GM12878 (cell line): ENCODE data around the gene SLC15A3. TPM values are rescaled to one million over a fixed set of nuclear protein-coding genes. Genes with fewer than 3 reads are reported as not detected.

ENCODE experiments used
- CEBPZ ChIP-seq: fragments of 150-350 bp; IDR thresholded peaks from 2 replicates; pipeline ENCODE4 v1.6.1; 2016; ENCODE audit warnings: low read depth, low read length
- DPF2 ChIP-seq: fragments of 450-650 bp; IDR thresholded peaks from 2 replicates; pipeline ENCODE4 v1.6.1; 2017; ENCODE audit warnings: mild to moderate bottlenecking
- EED ChIP-seq: sonication (generic); IDR thresholded peaks from 2 replicates; pipeline ENCODE4 v1.6.1; 2016; ENCODE audit warnings: antibody characterized with exemption, low read depth
- NR2C2 ChIP-seq: IDR thresholded peaks from 2 replicates; pipeline ENCODE4 v1.6.1; 2011; ENCODE audit warnings: borderline replicate concordance, low read depth; ENCODE audit not compliant: control insufficient read depth, insufficient read length
- NRF1 ChIP-seq: conservative IDR thresholded peaks from 2 replicates; pipeline ENCODE4 v1.6.1; 2011; ENCODE audit warnings: mild to moderate bottlenecking, low read depth, low read length, improper control_type of control experiment
- RBBP5 ChIP-seq: fragments of 200-600 bp; sonication (generic); conservative IDR thresholded peaks from 2 replicates; pipeline ENCODE4 v1.6.1; 2016
- RFX5 ChIP-seq: IDR thresholded peaks from 2 replicates; pipeline ENCODE4 v1.6.1; 2011; ENCODE audit warnings: low read depth, low read length, improper control_type of control experiment
- SREBF1 ChIP-seq: IDR thresholded peaks from 2 replicates; pipeline ENCODE4 v1.6.1; 2012; ENCODE audit warnings: mild to moderate bottlenecking, low read length
- SREBF2 ChIP-seq: IDR thresholded peaks from 2 replicates; pipeline ENCODE4 v1.6.1; 2012; ENCODE audit warnings: mild to moderate bottlenecking, low read length
- SUZ12 ChIP-seq: fragments of 200-600 bp; sonication (generic); IDR thresholded peaks from one replicate; pipeline ENCODE4 v1.6.1; 2018; ENCODE audit warnings: antibody characterized with exemption, mild to moderate bottlenecking; ENCODE audit not compliant: unreplicated experiment
- WRNIP1 ChIP-seq: IDR thresholded peaks from 2 replicates; pipeline ENCODE4 v1.6.1; 2011; ENCODE audit warnings: low read depth, low read length, improper control_type of control experiment, borderline replicate concordance
- ZBED1 ChIP-seq: IDR thresholded peaks from 2 replicates; pipeline ENCODE4 v1.6.1; 2016; ENCODE audit warnings: borderline replicate concordance
- ZNF24 ChIP-seq: fragments of 450-650 bp; IDR thresholded peaks from 2 replicates; pipeline ENCODE4 v1.6.1; 2017; ENCODE audit warnings: antibody characterized with exemption, mild to moderate bottlenecking
- ZSCAN29 ChIP-seq: fragments of 450-650 bp; IDR thresholded peaks from 2 replicates; pipeline ENCODE4 v1.6.1; 2017; ENCODE audit warnings: mild to moderate bottlenecking, moderate library complexity
- polyA plus RNA-seq, 11 experiments: library from polyadenylated mRNA; depleted of rRNA in 4 of 11; unstranded in 6 of 11; stranded (reverse) in 5 of 11; fragments of >200 nt; fragmentation: Nextera tagmentation in 4 of 11; fragmentation: Illumina TruSeq in 1 of 11; extraction: Ambion mirVana in 4 of 11; extraction: Trizol in 1 of 11; gene quantifications; 1 replicate in 1 of 11; 2 replicates in 10 of 11; pipeline versions ENCODE4 v1.2.1 to v1.2.3, GENCODE V29; 2011 to 2016; ENCODE audit warnings: inconsistent platforms in 2 of 11, missing spikeins in 2 of 11, low read depth in 1 of 11
- total RNA-seq, 4 experiments: library from RNA; depleted of rRNA in 3 of 4; stranded (reverse); fragments of >200 nt in 3 of 4; fragmentation: Illumina TruSeq in 1 of 4; extraction: Trizol in 1 of 4; gene quantifications; 2 replicates each; pipeline versions ENCODE4 v1.2.1 to v1.2.3, GENCODE V29; 2013 to 2021
- TF ChIP-seq, protein P1 (sequence below): fragments of 450-650 bp; formaldehyde crosslinking; IDR thresholded peaks from 2 replicates; pipeline ENCODE4 v1.5.0; 2022; ENCODE audit warnings: mild to moderate bottlenecking, missing genetic modification characterization
- TF ChIP-seq, protein P2 (sequence below): IDR thresholded peaks from 2 replicates; pipeline ENCODE4 v1.6.1; 2011; ENCODE audit warnings: low read depth, mild to moderate bottlenecking, low read length, moderate library complexity, borderline replicate concordance; ENCODE audit errors: extremely low read depth
- TF ChIP-seq, protein P3 (sequence below): fragments of 450-650 bp; IDR thresholded peaks from 2 replicates; pipeline ENCODE4 v1.6.1; 2016; ENCODE audit warnings: mild to moderate bottlenecking, moderate library complexity, borderline replicate concordance
- TF ChIP-seq, protein P4 (sequence below): IDR thresholded peaks from 2 replicates; pipeline ENCODE4 v1.6.1; 2011; ENCODE audit warnings: borderline replicate concordance, low read depth, mild to moderate bottlenecking, moderate library complexity, low read length; ENCODE audit not compliant: insufficient read depth, poor library complexity, severe bottlenecking

Gene SLC15A3
- total and polyA plus RNA-seq, 10 of the 15 experiments (the other 5 are each of a cell fraction or from before 2014, with no cell fraction given) = 17.7 to 102 (median 55.8) TPM

GRCh38 chr11:60910281-60910687, 41.7 kb downstream of the SLC15A3 start (continued):
- TF ChIP-seq, protein P1, sequence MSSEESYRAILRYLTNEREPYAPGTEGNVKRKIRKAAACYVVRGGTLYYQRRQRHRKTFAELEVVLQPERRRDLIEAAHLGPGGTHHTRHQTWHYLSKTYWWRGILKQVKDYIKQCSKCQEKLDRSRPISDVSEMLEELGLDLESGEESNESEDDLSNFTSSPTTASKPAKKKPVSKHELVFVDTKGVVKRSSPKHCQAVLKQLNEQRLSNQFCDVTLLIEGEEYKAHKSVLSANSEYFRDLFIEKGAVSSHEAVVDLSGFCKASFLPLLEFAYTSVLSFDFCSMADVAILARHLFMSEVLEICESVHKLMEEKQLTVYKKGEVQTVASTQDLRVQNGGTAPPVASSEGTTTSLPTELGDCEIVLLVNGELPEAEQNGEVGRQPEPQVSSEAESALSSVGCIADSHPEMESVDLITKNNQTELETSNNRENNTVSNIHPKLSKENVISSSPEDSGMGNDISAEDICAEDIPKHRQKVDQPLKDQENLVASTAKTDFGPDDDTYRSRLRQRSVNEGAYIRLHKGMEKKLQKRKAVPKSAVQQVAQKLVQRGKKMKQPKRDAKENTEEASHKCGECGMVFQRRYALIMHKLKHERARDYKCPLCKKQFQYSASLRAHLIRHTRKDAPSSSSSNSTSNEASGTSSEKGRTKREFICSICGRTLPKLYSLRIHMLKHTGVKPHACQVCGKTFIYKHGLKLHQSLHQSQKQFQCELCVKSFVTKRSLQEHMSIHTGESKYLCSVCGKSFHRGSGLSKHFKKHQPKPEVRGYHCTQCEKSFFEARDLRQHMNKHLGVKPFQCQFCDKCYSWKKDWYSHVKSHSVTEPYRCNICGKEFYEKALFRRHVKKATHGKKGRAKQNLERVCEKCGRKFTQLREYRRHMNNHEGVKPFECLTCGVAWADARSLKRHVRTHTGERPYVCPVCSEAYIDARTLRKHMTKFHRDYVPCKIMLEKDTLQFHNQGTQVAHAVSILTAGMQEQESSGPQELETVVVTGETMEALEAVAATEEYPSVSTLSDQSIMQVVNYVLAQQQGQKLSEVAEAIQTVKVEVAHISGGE = no peak
- TF ChIP-seq, protein P2, sequence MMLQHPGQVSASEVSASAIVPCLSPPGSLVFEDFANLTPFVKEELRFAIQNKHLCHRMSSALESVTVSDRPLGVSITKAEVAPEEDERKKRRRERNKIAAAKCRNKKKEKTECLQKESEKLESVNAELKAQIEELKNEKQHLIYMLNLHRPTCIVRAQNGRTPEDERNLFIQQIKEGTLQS = no peak
- TF ChIP-seq ZBED1 = peak; percentile 60; the same call in 1 of the 2 replicates
- no peak; the same call in 1 of the 2 replicates for TF ChIP-seq ZNF24
- TF ChIP-seq SREBF1 = no peak
- peak; percentile 97 for TF ChIP-seq DPF2
- TF ChIP-seq ZSCAN29 = peak; percentile 70; the same call in 1 of the 2 replicates
- TF ChIP-seq SREBF2 = no peak
- no peak for TF ChIP-seq SUZ12
- TF ChIP-seq NRF1 = no peak
- no peak for TF ChIP-seq CEBPZ
- no peak for TF ChIP-seq WRNIP1
- no peak for TF ChIP-seq NR2C2
- TF ChIP-seq, protein P3, sequence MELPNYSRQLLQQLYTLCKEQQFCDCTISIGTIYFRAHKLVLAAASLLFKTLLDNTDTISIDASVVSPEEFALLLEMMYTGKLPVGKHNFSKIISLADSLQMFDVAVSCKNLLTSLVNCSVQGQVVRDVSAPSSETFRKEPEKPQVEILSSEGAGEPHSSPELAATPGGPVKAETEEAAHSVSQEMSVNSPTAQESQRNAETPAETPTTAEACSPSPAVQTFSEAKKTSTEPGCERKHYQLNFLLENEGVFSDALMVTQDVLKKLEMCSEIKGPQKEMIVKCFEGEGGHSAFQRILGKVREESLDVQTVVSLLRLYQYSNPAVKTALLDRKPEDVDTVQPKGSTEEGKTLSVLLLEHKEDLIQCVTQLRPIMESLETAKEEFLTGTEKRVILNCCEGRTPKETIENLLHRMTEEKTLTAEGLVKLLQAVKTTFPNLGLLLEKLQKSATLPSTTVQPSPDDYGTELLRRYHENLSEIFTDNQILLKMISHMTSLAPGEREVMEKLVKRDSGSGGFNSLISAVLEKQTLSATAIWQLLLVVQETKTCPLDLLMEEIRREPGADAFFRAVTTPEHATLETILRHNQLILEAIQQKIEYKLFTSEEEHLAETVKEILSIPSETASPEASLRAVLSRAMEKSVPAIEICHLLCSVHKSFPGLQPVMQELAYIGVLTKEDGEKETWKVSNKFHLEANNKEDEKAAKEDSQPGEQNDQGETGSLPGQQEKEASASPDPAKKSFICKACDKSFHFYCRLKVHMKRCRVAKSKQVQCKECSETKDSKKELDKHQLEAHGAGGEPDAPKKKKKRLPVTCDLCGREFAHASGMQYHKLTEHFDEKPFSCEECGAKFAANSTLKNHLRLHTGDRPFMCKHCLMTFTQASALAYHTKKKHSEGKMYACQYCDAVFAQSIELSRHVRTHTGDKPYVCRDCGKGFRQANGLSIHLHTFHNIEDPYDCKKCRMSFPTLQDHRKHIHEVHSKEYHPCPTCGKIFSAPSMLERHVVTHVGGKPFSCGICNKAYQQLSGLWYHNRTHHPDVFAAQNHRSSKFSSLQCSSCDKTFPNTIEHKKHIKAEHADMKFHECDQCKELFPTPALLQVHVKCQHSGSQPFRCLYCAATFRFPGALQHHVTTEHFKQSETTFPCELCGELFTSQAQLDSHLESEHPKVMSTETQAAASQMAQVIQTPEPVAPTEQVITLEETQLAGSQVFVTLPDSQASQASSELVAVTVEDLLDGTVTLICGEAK = no peak; the same call in 1 of the 2 replicates
- TF ChIP-seq, protein P4, sequence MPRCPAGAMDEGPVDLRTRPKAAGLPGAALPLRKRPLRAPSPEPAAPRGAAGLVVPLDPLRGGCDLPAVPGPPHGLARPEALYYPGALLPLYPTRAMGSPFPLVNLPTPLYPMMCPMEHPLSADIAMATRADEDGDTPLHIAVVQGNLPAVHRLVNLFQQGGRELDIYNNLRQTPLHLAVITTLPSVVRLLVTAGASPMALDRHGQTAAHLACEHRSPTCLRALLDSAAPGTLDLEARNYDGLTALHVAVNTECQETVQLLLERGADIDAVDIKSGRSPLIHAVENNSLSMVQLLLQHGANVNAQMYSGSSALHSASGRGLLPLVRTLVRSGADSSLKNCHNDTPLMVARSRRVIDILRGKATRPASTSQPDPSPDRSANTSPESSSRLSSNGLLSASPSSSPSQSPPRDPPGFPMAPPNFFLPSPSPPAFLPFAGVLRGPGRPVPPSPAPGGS = peak; percentile 83
- no peak for TF ChIP-seq RFX5
- peak; percentile 97 for TF ChIP-seq EED
- no peak for TF ChIP-seq RBBP5
